ENCODE results near the gene CYBC1.

DNA sequence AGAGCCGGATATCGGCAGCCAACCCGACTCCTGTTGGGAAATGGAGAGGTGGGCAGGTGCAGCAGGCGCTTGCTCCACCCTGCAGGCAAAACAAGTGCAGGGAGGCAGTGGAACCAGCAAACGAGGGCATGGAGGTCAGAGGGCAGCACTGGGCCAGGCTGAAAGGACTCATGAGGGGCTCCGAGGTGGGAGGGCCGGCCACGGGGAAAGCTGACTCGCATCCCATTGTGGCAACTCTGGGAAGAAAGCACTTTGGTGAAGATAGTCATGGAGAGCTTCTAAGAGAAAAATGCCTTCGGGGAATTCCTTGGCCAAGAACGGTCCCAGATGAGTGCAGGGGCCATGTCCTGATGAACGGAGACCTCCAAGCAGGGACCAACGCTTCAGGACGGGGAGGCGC is 4.4 kb downstream of the CYBC1 start:
- TF ChIP-seq, protein P1, sequence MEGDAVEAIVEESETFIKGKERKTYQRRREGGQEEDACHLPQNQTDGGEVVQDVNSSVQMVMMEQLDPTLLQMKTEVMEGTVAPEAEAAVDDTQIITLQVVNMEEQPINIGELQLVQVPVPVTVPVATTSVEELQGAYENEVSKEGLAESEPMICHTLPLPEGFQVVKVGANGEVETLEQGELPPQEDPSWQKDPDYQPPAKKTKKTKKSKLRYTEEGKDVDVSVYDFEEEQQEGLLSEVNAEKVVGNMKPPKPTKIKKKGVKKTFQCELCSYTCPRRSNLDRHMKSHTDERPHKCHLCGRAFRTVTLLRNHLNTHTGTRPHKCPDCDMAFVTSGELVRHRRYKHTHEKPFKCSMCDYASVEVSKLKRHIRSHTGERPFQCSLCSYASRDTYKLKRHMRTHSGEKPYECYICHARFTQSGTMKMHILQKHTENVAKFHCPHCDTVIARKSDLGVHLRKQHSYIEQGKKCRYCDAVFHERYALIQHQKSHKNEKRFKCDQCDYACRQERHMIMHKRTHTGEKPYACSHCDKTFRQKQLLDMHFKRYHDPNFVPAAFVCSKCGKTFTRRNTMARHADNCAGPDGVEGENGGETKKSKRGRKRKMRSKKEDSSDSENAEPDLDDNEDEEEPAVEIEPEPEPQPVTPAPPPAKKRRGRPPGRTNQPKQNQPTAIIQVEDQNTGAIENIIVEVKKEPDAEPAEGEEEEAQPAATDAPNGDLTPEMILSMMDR (IDR thresholded peaks at IDR 0.05) = no peak
- TF ChIP-seq ZFX (IDR thresholded peaks at IDR 0.05; ENCODE audit: borderline replicate concordance) = no peak
